Activated CD4-positive, alpha-beta T cell treated with anti-CD3 and anti-CD28 coated beads, Interleukin-2, amount 50 U/mL, for 4 hours (primary cell): ENCODE data around the gene TNS3.

Experiments
- DNase-seq, 2 experiments: peaks; one replicate each; pipeline ENCODE4 v3.0.0-alpha.2; 2020

The TNS3 gene

GRCh38 chr7:47292832-47293309 is 289.0 kb downstream of the TNS3 start:
- no peak for DNase-seq

GRCh38 chr7:47291461-47292081 is 290.3 kb downstream of the TNS3 start:
- no peak for DNase-seq

- DNase-seq, result no peak
Observed at GRCh38 chr7:47290867-47291266, 291.0 kb downstream of the TNS3 start.

- DNase-seq, result no peak
Observed at GRCh38 chr7:47290466-47290865, 291.4 kb downstream of the TNS3 start.

GRCh38 chr7:47288060-47288459 is 293.9 kb downstream of the TNS3 start:
- no peak for DNase-seq

- no peak for DNase-seq
Observed at GRCh38 chr7:47285860-47286491, 295.9 kb downstream of the TNS3 start.

GRCh38 chr7:47284691-47285635 is 296.9 kb downstream of the TNS3 start:
- DNase-seq, result no peak

GRCh38 chr7:47283497-47284131 is 298.3 kb downstream of the TNS3 start:
- no peak for DNase-seq

- DNase-seq, result no peak
Observed at GRCh38 chr7:47282790-47283496, 299.0 kb downstream of the TNS3 start.

- DNase-seq, result no peak
Observed at GRCh38 chr7:47281966-47282643, 299.8 kb downstream of the TNS3 start.

- DNase-seq, result no peak
Observed at GRCh38 chr7:47281161-47281560, 300.8 kb downstream of the TNS3 start.

GRCh38 chr7:47280114-47280513 is 301.8 kb downstream of the TNS3 start:
- DNase-seq, result no peak

GRCh38 chr7:47278043-47278442 is 303.9 kb downstream of the TNS3 start:
- DNase-seq, result no peak

- DNase-seq, result no peak
Observed at GRCh38 chr7:47277321-47277781, 304.6 kb downstream of the TNS3 start.

GRCh38 chr7:47273974-47274766 is 307.7 kb downstream of the TNS3 start:
- DNase-seq, result no peak

GRCh38 chr7:47273088-47273487 is 308.8 kb downstream of the TNS3 start:
- DNase-seq, result no peak

GRCh38 chr7:47271749-47272148 is 310.2 kb downstream of the TNS3 start:
- DNase-seq, result no peak

- DNase-seq, result no peak
Observed at GRCh38 chr7:47268851-47269836, 312.8 kb downstream of the TNS3 start.

- no peak for DNase-seq
Observed at GRCh38 chr7:47267346-47267745, 314.6 kb downstream of the TNS3 start.

GRCh38 chr7:47266799-47267198 is 315.1 kb downstream of the TNS3 start:
- DNase-seq, result no peak
